Measurements from ENCODE around the gene ANKRD12.

DNA sequence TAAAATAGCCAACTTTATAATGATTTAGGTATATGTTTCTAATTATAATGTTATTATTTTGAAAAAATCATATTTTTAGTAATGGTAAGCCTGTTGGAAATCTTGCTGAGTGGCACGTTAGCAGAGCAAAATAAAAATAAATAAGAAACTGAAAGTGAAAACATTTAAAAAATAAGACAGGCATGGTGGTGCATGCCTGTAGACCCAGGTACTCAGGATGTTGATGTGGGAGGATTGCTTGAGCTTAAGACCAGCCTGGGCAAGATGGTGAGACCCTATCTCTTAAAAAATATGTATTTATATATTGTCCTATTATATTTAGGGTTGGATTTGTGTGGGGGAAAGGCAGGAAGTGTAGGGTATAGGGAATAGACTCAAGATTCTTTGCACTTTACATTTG, 15.8 kb upstream of the ANKRD12 start:
- TF ChIP-seq POLR2A (IDR thresholded peaks at IDR 0.05): no peak
- TF ChIP-seq, protein P1, sequence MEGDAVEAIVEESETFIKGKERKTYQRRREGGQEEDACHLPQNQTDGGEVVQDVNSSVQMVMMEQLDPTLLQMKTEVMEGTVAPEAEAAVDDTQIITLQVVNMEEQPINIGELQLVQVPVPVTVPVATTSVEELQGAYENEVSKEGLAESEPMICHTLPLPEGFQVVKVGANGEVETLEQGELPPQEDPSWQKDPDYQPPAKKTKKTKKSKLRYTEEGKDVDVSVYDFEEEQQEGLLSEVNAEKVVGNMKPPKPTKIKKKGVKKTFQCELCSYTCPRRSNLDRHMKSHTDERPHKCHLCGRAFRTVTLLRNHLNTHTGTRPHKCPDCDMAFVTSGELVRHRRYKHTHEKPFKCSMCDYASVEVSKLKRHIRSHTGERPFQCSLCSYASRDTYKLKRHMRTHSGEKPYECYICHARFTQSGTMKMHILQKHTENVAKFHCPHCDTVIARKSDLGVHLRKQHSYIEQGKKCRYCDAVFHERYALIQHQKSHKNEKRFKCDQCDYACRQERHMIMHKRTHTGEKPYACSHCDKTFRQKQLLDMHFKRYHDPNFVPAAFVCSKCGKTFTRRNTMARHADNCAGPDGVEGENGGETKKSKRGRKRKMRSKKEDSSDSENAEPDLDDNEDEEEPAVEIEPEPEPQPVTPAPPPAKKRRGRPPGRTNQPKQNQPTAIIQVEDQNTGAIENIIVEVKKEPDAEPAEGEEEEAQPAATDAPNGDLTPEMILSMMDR (IDR thresholded peaks at IDR 0.05): no peak

Data from esophagus squamous epithelium (tissue), 4 donors.